ENCODE measurements around the gene ABCE1.

The ABCE1 gene

GRCh38 chr4:145177906-145178538, 79.9 kb downstream of the ABCE1 start:
- peak; percentile 57 to 81 for DNase-seq

DNA sequence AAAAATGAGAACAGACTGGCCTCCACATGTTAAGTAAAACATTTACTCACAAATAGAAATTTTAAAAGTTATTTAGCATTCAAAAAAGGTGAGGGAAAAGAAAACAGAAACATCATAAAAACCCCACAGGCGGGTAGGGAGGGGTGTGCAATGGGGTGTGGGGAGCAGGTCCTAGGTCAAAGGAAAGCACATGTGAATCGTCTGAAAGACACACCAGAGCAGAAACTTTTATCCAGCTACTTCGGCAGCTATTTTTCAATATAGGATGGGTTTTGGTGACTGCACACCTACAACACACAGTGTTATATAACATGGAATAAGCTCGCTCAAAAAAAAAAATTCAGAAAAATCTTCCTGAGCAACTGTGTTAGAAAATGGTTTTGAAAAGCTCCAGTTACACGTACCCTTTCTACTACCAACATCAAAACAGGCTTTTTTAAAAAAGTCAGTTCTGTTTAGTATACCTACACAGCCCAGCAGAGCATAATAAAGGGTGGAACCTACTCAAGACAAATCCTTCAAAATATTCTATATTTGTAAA, 80.7 kb downstream of the ABCE1 start:
- DNase-seq: no peak
